HG03439 (cell line): Measurements from ENCODE around the gene RPS28.

ENCODE experiments used
- ATAC-seq: cut with Tn5 transposase; IDR thresholded peaks from one replicate; pipeline ENCODE4 v1.9.1; 2021; ENCODE audit warnings: mild to moderate bottlenecking, moderate library complexity; ENCODE audit not compliant: unreplicated experiment

Gene RPS28

DNA sequence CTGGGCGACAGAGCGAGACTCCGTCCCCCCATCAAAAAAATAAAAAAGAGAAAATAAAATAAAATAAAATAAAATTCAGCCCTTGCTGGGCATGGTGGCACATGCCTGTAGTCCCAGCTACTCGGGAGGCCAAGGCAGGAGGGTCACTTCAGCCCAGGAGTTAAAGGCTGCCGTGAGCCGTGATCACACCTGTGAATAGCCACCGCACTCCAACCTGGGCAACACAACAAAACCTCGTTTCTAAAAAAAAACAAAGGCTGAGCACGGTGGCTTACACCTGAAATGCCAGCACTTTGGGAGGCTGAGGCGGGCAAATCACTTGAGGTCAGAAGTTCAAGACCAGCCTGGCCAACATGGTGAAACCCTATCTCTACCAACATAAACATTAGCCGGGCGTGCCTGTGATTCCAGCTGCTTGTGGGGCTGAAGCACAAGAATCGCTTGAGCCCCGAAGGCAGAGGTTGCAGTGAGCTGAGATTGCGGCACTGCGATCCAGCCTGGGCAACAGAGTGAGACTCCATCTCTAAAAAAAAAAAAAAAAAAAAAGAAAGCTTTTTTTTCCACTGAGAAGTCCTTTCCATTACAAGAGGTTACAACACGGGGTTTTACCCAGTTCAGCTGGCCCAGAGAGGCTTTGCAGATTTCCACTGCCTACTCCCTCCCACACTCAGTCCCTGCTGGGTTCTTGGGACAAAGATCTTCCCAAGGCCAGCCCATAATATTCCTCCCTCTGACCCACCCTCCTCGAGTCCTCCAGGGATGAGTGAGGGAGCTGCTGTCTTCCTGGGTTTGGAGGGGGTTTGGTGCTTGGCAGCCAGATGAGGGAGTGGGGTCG, 49.1 kb downstream of the RPS28 start:
- ATAC-seq: no peak

- no peak for ATAC-seq
Measured at GRCh38 chr19:8371011-8371804, 49.9 kb downstream of the RPS28 start.
